T-helper 22 cell (primary cell): Measurements from ENCODE around the gene IFITM5.
"Not testable (repeated sequence)": the region's sequence is repeated elsewhere in the genome, so short reads cannot be mapped to it uniquely, and the experiment has no call there.

Experiments
- DNase-seq: peaks from one replicate; pipeline ENCODE4 v3.0.0-alpha.2; 2020; ENCODE audit warnings: low read depth

The IFITM5 gene

DNA sequence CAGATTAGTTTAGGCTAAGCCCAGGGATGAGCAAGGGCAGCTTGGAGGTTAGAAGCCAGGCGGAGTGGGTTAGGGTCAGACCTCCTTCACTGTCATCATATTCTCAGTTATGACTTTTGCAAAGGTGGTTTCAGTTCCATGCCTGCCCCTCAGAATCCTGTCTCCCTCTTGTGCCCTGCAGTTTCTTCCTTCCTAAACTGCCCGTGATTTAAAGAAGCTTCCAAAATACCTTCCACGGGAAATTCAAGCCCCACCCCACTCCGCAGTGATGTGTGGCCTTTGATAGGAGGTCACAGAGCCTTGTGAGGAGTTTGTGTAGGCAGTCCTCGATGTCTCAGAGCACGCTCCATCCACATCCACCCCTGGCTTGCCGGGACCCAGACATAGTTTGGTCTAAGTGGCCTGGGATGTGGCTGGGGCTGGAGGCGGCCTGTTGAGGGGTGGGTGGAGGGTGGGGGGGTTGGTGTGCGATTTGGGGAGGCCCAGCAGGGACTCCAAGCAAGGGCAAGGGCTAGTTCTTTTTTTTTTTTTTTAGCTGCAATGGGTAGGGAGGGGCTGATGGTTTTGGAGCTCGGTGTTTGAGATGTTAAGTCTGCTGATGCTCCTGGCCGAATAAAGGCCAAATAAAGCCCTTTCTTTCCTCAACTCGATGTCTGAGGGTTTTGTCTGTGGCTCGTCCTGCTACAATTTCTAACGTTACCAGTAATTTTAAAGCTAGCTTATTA lies 12.9 kb upstream of the IFITM5 start:
- DNase-seq: no peak

DNA sequence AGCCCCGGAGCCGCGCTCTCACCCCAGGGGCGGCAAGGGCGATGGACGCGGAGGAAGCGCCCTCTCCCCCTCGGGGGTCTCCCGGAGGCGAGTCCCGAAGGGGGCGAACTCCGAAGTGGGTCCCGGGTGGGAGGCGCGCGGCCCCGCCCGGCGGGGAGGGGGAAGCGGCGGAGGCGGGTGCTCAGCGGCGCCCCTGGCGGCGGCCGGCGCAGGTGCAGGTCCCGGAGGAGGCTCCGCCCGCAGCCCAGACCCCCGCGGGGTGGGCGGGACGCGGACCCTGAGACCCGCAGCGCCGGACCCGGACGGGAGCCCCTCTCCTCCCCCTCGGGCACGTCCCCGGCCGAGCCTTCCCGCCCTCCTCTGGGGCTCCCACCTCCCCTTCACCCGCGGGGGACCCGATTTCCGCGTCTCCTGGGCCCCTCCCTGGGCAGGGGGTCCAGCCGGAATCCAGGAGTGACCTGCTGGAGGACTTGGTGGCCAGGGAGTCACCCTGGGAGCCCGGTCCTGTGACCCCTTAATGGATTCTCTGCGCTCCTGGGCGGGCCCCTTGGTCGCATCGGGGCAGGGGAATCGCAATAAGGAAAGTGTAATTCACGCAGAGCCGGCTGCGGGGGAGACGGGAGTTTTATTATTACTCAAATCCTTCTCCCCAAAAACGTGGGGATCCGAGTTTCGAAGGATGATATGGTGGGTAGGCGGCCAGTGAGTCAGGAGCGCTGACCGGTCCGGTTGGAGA lies 11.9 kb upstream of the IFITM5 start:
- not testable (repeated sequence) for DNase-seq

DNA sequence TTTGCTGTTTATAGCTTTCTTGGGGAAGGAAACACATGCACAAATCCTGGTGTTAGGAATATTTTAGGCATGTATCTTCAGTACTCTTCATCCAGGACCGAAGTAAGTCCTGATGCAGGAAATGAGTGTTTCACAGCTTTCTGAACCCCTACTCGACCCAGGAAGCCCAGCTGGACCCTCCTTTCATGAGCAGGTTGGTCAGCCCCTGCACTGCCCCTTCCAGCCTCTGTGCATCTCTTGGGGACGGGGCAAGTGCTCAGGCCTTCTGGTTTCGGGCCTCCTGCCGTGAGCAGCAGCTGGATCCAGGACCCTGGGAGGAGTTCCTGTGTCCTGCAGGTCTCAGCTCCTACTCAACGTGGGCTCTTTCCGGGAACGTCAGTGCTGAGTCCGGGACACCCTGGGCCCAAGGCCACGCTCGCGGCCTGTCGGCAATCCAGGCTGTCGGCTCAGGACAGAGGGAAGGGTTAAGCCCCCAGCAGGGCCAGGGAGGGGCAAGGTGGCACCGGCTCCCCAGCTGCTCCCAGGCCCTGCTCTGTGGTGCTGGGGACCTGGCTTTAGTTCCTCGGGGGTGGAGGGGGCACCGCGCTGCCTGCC lies 10.8 kb upstream of the IFITM5 start:
- not testable (repeated sequence) for DNase-seq

DNA sequence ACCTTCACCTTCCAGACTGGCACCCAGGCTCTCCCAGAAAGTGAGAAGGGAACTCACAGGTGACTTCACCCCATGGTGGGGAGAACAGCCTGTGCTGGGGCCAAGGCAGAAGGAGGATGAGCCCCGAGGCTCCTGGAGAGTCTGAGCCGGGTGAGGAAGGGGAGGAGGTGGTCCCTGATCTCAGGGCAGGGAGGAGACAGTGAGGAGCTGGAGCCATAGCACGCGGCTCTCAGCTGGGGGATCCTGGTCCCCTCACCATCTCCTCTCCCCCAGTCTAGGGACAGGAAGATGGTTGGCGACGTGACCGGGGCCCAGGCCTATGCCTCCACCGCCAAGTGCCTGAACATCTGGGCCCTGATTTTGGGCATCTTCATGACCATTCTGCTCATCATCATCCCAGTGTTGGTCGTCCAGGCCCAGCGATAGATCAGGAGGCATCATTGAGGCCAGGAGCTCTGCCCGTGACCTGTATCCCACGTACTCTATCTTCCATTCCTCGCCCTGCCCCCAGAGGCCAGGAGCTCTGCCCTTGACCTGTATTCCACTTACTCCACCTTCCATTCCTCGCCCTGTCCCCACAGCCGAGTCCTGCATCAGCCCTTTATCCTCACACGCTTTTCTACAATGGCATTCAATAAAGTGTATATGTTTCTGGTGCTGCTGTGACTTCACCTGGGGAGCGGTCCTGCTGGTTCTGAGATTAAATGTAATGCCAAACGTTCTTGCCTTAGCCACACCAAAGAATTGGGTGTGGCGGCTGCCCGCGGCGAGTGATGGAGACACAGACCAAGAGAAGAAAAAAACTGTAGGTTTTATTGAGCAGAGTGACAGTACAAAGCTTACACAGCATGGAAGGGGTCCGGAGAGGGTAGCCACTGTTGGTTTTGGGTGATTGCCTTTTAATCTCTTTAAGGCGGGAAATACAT lies 9.7 kb upstream of the IFITM5 start:
- not testable (repeated sequence) for DNase-seq

DNA sequence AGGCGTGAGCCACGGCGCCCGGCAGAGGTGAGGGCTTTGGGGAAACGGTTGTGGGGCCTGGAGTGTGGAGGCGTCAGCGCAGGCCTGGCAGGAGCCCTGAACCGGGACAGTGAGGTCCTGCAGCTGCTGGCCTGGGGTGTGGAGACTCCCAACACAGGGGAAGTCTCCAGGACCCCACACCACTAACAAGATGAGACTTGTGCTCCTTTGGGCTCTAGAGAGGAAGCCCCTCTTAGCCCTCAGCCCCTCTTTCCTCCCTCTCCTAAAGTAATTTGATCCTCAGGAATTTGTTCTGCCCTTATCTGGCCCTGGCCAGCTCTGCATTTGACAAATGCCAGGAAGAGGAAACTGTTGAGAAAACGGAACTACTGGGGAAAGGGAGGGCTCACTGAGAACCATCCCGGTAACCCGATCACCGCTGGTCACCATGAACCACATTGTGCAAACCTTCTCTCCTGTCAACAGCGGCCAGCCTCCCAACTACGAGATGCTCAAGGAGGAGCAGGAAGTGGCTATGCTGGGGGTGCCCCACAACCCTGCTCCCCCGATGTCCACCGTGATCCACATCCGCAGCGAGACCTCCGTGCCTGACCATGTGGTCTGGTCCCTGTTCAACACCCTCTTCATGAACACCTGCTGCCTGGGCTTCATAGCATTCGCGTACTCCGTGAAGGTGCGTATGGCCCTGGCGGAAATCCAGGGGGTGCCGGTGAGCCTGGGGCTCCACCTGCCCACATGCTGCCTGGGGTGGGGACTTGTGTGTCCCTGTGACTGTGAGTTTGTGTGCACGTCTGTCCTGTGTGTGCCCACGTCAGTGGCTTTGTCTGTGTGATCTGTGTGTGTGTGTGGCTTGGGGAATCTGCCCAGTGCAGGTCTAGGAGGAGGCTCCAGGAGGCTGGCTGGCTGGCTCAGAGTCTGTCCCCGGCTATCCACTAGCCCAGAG lies 8.7 kb upstream of the IFITM5 start, which contains the start of gene IFITM2:
IFITM2 (plus strand) TSS at position 51 of the 943 bp plus-strand sequence; CDS start at position 428, 377 bp downstream.
- peak; percentile 40 for DNase-seq

DNA sequence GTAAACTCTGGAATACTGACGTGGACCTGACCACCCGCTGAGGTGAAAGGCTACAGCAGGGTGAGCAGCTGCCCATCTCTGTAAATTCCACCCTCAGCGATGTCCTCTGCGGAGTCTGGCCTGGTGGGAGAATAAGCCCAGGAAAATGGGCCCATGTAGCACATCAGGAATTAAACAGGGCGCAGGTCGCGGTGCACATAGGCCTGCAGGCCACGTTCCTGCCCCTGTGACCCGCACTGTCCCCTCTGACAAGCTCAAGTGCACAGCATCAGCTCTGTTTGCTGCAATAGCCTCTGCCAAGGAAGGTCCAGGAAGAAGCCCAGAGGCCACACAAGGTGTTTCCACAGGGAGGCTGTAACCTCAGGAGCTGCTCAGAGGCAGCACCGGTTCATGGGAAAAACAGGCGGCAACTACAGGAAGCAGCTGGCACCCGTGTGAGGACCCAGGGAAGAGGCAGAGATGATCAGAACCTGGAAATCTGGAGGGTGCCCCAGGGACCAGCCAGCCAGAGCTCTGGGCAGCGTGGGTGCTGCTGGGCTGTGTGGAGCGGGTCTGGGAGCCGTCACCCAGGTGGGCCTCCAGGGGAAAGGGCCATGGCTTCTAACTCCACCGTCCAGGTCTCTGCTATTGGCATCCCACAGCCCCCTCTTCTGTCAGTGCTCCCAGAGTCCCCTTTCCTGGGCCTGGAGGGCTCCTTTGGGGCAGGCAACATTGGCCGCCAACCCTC lies 7.5 kb upstream of the IFITM5 start:
- no peak for DNase-seq

DNA sequence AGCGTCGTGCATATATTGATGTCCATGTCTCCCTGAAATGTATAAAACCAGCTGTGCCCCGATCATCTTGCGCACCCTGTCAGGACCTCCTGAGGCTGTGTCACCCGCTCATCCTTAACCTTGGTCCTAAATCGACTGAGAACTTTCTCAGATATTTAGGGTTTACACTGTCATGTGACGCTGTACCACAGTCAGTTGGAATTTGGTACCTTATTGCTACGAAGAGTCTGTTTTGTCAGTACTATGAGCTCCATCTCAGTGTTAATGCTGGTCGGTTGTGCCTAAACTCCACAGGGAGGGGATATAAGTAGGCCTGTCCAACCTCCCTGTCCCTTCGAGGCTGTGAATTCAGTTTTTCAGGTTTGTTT lies 6.5 kb upstream of the IFITM5 start:
- no peak for DNase-seq

DNA sequence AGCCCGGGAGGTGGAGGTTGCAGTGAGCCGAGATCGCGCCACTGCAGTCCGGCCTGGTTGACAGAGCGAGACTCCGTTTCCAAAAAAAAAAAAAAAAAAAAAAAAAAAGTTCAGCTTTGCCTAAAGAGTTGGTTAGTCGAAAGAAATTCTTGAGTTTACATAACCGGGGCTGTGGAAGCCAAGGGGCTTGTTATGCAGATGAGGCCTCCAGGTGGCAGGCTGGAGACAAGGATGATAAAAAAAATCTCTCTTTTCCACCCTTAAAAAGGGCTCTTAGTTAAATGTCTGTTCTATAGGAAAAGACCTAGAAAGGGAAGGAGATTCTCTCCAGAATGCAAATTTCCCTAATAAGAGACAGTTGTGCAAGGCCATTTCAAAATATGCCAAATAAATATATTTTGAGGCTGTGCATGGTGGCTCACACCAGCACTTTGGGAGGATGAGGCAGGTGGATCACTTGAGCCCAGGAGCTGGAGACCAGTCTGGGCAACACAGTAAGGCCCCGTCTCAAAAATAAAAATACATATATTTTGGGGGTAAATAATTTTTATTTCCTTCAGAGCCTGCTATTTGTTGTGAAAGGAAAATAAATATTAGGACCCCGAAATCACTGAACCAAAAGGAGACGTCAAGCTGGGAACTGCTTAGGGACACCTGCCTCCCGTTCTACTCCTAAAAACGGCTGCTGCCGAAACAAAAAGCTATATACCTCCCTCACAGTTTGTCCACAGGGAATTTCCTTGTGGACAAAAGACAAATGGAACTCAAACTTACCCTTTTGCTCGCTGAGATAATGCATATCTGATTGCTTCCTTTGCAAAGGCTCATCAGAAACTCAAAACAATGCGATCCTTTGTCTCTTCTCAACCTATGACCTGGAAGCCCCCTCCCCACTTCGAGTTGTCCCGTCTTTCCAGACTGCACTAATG lies 5.9 kb upstream of the IFITM5 start:
- peak; percentile 39 for DNase-seq

DNA sequence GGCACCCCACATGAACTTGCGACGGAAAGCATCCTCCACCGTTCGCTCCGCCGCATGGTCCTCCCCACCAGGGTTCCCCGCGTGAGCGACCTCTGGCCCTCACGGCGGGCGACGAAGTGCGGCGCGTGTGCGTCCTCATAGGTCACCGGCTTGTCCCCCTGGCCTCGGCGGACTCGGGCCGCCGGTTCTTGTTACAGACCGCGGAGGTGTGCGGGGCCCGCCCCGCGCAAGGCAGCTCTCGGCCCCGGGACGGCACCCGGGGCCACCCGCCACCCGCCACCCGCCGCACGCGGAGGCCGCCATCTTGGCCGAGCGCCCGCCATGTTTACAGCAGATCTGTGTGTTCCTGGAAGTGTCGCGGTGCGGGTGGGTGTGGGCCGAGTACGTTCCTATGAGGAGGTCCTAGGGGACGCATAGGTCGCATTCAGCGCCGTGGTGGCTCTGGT lies 4.8 kb upstream of the IFITM5 start:
- no peak for DNase-seq

DNA sequence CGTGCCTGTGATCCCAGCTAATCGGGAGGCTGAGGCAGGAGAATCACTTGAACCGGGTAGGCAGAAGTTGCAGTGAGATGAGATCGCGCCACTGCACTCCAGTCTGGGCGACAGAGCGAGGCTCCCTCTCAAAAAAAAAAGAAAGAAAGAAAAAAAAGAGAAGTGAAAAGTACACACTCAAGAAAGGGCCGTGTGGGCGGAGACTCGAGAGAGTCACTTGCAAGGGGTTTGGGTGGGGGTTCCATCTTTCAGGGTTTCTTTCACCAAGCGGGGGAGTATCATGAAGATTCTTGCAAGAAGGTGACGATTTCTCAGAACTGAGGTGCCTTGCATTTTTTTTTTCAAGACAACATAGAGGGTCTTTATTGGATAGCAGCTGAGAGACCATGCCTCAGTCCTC lies 4.0 kb upstream of the IFITM5 start:
- no peak for DNase-seq

DNA sequence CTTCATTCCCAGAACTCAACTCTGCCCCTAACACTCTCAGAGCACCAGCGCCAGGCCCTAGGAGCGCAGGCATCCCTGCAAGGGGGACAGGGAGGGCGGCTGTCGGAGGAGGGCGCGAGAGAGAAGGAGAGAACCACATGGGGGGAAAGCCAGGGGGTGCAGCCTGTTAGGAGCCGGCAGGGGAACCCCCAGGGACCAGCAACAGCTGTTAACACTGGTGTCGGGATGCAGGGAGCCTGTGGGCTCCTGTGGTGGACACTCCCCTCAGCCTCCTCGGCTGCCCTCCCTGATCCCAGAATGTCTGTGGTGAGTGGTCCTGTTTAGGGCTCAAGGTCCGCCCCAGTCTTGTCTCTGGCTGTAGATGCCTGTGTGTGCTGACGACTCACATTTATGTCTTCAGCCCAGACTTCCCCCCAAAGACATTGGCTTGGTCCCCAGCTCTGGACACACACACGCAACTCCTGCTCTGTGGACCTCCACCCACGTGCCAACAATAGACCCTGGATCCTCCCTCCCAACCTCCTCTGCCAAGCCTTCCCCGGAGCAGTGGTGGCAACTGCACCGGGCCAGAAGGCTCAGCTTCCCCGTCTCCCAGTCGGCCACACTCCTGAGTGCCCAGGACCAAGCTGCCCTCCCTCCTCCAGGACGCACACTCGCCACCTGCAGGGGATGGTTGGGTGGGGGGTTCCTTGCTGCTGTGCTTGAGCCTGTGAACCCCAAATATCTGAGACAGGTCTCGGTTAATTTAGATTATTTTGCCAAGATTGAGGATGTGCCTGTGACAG lies 817 bp upstream of the IFITM5 start:
- no peak for DNase-seq

DNA sequence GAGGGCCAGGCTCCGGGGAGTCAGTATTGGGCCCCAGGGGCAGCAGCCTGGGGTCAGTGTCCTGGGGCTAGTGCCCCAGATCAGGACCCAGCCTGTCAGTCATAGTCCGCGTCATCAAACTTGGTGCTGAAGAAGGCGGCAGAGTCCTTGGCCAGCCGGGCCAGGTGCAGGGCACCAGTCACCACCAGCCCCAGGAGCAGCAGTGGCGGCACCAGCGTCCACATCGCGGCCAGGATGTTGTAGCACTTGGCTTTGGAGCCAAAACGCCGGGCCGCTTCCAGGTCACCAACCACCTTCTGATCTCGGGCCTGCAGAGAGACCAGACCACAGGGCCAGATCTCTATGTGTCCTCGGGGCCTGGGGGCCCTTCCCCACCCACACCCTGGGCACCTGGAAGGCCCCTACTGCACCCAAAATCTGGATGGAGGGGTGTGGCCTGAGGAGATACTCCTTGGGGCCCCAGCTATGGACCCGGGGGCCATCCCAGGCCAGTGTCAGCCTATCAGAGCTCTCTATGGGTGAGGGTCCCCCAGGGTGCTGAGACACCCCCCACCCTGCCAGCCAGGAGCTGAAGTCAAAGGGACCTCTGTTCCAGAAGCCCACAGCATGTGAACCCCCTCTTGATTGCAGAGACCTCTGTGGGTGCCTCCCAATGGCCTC lies 790 bp downstream of the IFITM5 start:
- DNase-seq: no peak

DNA sequence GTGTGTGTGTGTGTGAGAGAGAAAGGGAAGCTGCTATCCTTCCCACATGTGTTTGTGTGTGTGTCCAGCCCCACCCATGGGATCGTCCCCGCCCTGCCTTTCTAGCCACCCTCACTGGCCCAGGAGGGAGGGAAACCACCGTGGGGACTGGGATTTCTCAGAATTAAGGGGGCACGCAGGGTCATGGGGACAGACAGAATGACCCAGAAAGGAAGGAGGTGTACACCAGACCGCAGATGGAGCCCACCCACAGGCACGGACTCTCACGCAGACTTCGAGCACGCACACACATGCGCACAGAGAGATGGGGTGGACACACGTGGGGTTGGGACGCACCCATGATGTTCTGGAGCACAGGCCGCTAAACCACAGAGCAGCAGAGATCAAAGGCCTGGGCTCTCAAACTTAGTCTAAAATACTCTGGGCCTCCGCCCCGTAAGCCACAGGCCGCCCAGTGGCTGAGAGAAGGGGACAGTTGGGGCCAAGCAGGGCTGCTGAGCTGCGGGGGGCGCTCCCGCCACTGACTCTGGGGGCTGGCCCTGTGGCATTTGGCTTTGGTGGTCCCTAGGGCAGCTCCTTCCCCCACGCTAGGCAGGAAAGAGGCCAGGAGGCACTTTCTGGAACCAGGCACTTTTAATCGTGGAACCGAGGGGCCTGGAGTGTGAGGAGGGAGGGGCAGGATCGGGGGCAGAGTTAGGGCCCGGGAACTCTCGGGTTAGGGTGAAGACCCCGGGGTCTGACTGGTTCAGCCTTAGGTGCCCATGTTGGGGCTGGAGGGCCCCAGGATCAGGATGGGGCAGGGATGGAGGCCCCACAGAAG lies 1.5 kb downstream of the IFITM5 start:
- DNase-seq: no peak

DNA sequence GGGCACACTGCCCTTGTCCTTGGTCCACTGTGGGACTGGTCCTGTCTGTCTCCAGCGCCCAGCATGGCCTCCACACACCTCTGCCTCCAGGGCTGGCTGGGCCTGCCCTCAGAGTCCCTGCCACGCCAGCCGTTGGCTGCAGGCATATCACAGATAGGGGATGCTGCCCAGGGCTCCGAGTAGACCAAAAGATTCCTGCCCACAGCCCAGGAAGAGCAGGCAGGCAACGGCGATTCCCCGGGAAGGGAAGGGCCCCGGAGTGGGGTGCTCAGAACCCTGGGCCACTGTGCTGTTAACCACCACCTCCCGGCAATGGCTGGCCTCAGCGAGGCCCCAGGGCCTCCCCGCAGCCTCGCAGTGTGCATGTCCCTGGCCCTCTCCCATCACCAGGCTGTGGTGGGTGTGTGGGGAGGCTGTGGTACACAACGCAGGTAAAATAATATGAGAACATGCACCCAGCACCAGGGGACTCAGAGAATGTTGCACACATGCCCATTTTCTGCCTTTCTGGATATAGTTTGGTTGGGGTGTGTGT lies 2.2 kb downstream of the IFITM5 start:
- no peak for DNase-seq

DNA sequence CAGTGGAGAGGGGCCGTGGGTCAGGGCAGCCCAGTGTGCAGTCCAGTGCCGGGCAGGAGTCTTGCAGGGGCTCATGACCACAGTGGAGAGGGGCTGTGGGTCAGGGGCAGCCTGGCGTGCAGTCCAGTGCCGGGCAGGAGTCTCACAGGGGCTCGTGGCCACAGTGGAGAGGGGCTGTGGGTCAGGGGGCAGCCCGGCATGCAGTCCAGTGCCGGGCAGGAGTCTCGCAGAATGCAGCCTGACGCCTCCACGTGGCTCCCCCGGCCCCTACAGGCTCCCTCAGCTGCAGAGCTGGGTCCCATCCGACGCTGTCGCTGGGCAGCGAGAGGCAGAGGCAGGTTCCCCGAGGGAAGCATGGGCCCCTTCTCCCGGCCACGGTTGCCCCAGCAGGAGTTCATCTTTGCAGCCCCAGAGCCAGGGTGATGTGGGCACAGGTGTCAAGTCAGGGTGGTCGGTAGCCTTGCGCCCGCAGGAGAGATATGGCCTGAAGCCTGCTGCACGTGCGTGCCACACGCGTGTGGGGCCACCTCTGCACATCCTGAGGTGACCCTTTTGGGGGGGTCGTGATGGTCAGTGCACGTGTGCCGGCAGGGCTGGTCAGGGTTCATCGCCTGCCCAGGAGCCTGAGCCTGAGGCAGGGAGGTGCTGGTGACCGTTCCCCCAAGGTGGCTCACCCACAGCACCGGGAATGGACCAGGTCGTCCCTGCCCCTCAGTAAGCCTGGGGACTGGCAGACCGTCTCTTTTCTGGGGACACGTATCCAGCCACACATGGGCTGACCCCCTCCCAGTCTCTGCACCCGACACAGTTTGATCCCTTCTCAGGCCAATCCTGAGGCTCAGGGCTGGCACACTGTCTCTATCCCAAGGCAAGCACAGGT lies 2.9 kb downstream of the IFITM5 start:
- no peak for DNase-seq
